Gastroesophageal sphincter (tissue), 4 donors: ENCODE measurements around the gene PRELID1. TPM values are rescaled to one million over a fixed set of nuclear protein-coding genes. Genes with fewer than 3 reads are reported as not detected.

Source experiments
- ATAC-seq: fragments of 150-250 bp; one replicate; pipeline ENCODE4 v1.9.1; 2016; ENCODE audit warnings: mild to moderate bottlenecking, moderate library complexity
- H3K27ac ChIP-seq, 4 donors: fragments of 200-600 bp; sonication (generic) in 3 of 4; 1 replicate in 3 of 4; 2 replicates in 1 of 4; pipeline ENCODE4 v1.5.1; 2016 to 2019
- H3K27me3 ChIP-seq: fragments of 200-600 bp; sonication (generic); one replicate; pipeline ENCODE4 v1.5.1; 2019
- H3K36me3 ChIP-seq, 2 donors: fragments of 200-600 bp; sonication (generic); one replicate each; pipeline ENCODE4 v1.5.1; 2019; ENCODE audit warnings: control low read depth in 1 of 2
- H3K4me1 ChIP-seq, 3 donors: fragments of 200-600 bp; sonication (generic); 1 replicate in 2 of 3; 2 replicates in 1 of 3; pipeline ENCODE4 v1.5.1; 2016 to 2019; ENCODE audit warnings: control low read depth in 2 of 3
- H3K4me3 ChIP-seq, 2 donors: fragments of 200-600 bp; sonication (generic); one replicate each; pipeline ENCODE4 v1.5.1; 2019; ENCODE audit warnings: mild to moderate bottlenecking in 1 of 2, moderate library complexity in 1 of 2
- H3K9me3 ChIP-seq, 3 donors: fragments of 200-600 bp; sonication (generic); one replicate each; pipeline ENCODE4 v1.5.1; 2017 to 2019; ENCODE audit warnings: control low read depth in 2 of 3
- CTCF ChIP-seq, 4 experiments: fragments of 200-600 bp in 2 of 4; fragments of 450-650 bp in 2 of 4; sonication (generic) in 1 of 4; IDR thresholded peaks; one replicate each; pipeline ENCODE4 v1.5.1; 2017 to 2019; ENCODE audit warnings: antibody characterized with exemption in 4 of 4, mild to moderate bottlenecking in 2 of 4, moderate library complexity in 2 of 4
- EP300 ChIP-seq: sonication (generic); formaldehyde crosslinking; IDR thresholded peaks from one replicate; pipeline ENCODE4 v1.6.1; 2017; ENCODE audit warnings: antibody characterized with exemption, mild to moderate bottlenecking
- POLR2A ChIP-seq, 2 donors: fragments of 450-650 bp; IDR thresholded peaks; one replicate each; pipeline ENCODE4 v1.6.1; 2017; ENCODE audit warnings: antibody characterized with exemption in 2 of 2, mild to moderate bottlenecking in 2 of 2, moderate library complexity in 1 of 2
- POLR2AphosphoS5 ChIP-seq: sonication (generic); formaldehyde crosslinking; IDR thresholded peaks from one replicate; pipeline ENCODE4 v1.6.1; 2017; ENCODE audit warnings: antibody characterized with exemption
- WGBS, 2 donors: methylation state at CpG; one replicate each; pipeline ENCODE4 v1.1.5; 2018; ENCODE audit warnings: low coverage in 1 of 2; 5-methylcytosine and 5-hydroxymethylcytosine counted together
- total RNA-seq, 4 donors: library from RNA; depleted of rRNA; stranded (reverse); fragments of >200 nt; gene quantifications; one replicate each; pipeline ENCODE4 v1.1.0, GENCODE V29; 2016

PRELID1 gene
- total RNA-seq, 4 donors from 2014 or later = 60.4 to 97.5 (median 73.5) TPM

DNA sequence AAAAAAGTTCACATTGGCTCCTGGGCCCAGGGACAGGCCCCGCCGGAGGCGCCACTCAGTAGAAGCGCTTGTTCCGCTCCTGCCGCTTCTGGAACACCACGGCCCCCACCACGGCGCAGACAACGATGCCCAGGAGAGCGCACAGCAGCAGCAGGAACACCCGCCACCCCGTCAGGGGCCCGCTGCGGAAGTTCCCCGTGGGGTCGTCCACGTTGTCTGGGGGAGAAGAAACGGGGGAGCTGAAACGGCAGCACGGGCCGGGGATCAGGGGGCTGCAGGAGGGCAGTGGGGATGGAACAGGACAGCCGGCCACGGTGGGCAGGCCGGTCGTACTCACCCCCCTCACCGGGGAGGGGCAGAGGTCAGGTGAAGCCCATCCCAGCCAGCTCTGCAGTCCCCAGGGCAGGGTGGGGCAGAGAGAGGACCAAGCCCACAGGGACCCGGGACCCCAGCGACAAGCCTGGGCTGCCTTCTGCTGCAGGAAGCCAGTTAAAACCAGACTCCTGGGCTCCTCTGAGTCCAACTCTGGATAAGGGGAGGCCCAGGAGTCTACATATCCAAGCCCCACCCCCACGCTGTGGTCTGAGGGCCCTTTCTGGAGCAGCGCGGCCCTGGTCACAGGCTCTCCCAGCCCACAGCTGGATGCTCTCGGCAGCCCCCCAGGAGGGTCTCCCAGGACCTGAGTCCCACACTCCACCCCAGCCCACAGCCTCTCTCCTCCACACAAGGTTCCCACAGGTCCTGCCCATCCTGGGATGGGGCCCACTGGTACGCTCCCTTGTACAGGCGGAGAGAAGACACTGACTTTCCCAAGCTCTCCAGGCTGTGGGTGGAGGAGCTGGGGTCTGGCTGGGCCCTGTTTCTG, 28.7 kb downstream of the PRELID1 start:
- Histone ChIP-seq H3K27me3 (no peaks in the 10 kb centered on the region), H3K4me1 (no peaks in the 10 kb centered on the region), H3K27ac (no peak overlapping the region), H3K36me3 (peaks cover 0 to 93% of the 10 kb centered on the region in 2 donors), H3K9me3 (no peaks in the 10 kb centered on the region), H3K4me3 (no peak overlapping the region)
- no peak for TF ChIP-seq CTCF (IDR thresholded peaks at IDR 0.05)
- no peak for ATAC-seq
- WGBS, 2 donors = 92 to 97% methylated on average over 4 to 5 of the region's 35 CpGs

- 90% methylated on average over 2 of the region's 13 CpGs; no CpG with 5 or more reads in 1 of the 2 donors for WGBS, 2 donors
- Histone ChIP-seq H3K4me1 (no peaks in the 10 kb centered on the region), H3K27me3 (no peaks in the 10 kb centered on the region), H3K27ac (no peak overlapping the region), H3K9me3 (no peaks in the 10 kb centered on the region), H3K36me3 (peaks cover 0 to 99% of the 10 kb centered on the region in 2 donors), H3K4me3 (no peak overlapping the region)
- no peak for ATAC-seq
- TF ChIP-seq EP300 = no peak
- TF ChIP-seq POLR2A (IDR thresholded peaks at IDR 0.05) = no peak
- no peak for TF ChIP-seq CTCF (IDR thresholded peaks at IDR 0.05)
- no peak for TF ChIP-seq POLR2AphosphoS5
Measured at GRCh38 chr5:177332896-177333260, 29.3 kb downstream of the PRELID1 start.

DNA sequence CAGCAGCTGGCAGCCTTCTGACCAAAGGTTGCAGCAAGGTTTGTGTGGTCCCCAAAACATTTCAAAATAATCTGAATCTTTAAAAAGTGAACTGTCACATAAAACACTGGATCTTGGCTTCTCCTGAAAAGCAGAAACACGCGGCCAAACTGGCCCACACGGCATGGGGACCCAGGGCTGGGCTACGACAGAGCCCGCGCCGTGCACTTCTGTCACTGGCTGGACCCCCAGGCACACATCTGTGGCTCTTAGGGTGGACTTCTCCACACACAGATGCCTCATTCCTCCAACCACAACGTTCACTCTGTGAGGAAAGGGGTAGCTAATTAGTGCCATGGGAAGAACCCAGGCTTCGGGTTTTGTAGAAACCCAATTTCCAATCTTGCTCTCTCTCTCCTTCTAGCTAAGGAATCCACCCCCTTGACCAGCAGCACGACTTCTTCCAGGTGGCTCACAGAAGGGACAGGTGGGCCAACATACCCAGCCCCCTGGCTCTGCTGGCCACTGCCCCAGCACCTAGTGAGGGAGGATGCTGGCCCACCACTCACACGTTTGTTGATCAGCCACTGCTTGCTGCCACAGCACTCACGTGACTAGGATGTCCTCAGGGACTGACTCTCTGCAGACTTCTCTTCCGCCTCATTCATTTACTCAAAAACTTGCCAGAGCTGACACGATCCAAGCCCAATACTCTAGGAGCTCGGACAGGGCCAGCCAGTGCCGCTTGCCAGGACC, 30.0 kb downstream of the PRELID1 start:
- 86 to 88% methylated on average over 8 to 10 of the region's 16 CpGs for WGBS, 2 donors
- H3K9me3 ChIP-seq = no peaks in the 10 kb centered on the region
- H3K27ac ChIP-seq = no peak overlapping the region
- H3K4me3 ChIP-seq = no peak overlapping the region
- no peak for ATAC-seq
- peaks cover 0 to 100% of the 10 kb centered on the region in 2 donors for H3K36me3 ChIP-seq
- H3K4me1 ChIP-seq = peaks cover 0 to under 1% (median 0%) of the 10 kb centered on the region in 3 donors
- H3K27me3 ChIP-seq = no peaks in the 10 kb centered on the region
- TF ChIP-seq POLR2AphosphoS5 (no peak), EP300 (no peak), POLR2A (IDR thresholded peaks at IDR 0.05) (no peak)

DNA sequence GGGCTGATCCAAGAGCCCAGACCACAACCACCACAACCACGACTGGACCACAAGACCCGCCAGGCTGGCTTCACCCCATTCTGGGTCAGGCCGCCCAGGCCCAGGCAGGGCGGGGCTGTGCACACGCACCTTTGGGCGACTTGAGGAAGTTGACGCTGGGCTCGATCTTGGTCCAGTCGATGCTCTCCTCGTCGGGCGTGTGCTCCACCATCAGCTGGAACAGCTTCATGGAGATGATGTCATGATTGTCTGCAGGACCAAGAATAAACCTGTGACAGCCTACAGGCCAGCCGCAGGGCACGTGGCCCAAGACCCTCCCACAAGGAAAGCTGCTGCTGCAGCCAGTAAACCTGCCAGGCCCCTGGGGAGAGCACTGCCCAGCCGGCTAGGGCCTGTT, 30.6 kb downstream of the PRELID1 start:
- Histone ChIP-seq H3K4me1 (peaks cover 0 to 6% (median 0%) of the 10 kb centered on the region in 3 donors), H3K27me3 (no peaks in the 10 kb centered on the region), H3K4me3 (no peak overlapping the region), H3K36me3 (peaks cover 0 to 100% of the 10 kb centered on the region in 2 donors), H3K27ac (no peak overlapping the region), H3K9me3 (no peaks in the 10 kb centered on the region)
- ATAC-seq = no peak
- TF ChIP-seq EP300 (no peak), CTCF (IDR thresholded peaks at IDR 0.05) (no peak), POLR2AphosphoS5 (no peak), POLR2A (IDR thresholded peaks at IDR 0.05) (no peak)
- no CpG with 5 or more reads among the region's 15 CpGs for WGBS, 2 donors

GRCh38 chr5:177334781-177335700, 31.4 kb downstream of the PRELID1 start:
- Histone ChIP-seq H3K27ac (no peak overlapping the region), H3K27me3 (no peaks in the 10 kb centered on the region), H3K4me1 (peaks cover 0 to 8% (median 0%) of the 10 kb centered on the region in 3 donors), H3K9me3 (no peaks in the 10 kb centered on the region), H3K36me3 (peaks cover 0 to 100% of the 10 kb centered on the region in 2 donors), H3K4me3 (no peak overlapping the region)
- ATAC-seq = no peak
- WGBS, 2 donors = 61 to 87% methylated on average over 5 to 7 of the region's 21 CpGs
- TF ChIP-seq EP300 (no peak), POLR2A (IDR thresholded peaks at IDR 0.05) (no peak)
